HFFc6 (cell line): Measurements from ENCODE around the gene FBLIM1. TPM values are rescaled to one million over a fixed set of nuclear protein-coding genes. Genes with fewer than 3 reads are reported as not detected.
"Not testable (repeated sequence)": the region's sequence is repeated elsewhere in the genome, so short reads cannot be mapped to it uniquely, and the experiment has no call there.

ENCODE experiments used
- DNase-seq: peaks from one replicate; pipeline ENCODE4 v3.0.0-alpha.2; 2018
- H3K27ac Mint-ChIP-seq: 2 replicates; pipeline ENCODE4 v1.8.0; 2020; ENCODE audit warnings: mild to moderate bottlenecking, mixed read lengths
- H3K27me3 Mint-ChIP-seq: 2 replicates; pipeline ENCODE4 v1.8.0; 2021; ENCODE audit warnings: mild to moderate bottlenecking, moderate library complexity, mixed read lengths; ENCODE audit not compliant: insufficient read depth
- H3K36me3 Mint-ChIP-seq: 2 replicates; pipeline ENCODE4 v1.8.0; 2021; ENCODE audit warnings: low read depth, mixed read lengths
- H3K4me1 Mint-ChIP-seq: 2 replicates; pipeline ENCODE4 v1.8.0; 2020; ENCODE audit warnings: low read depth, mixed read lengths
- H3K4me3 Mint-ChIP-seq: 2 replicates; pipeline ENCODE4 v1.8.0; 2020; ENCODE audit warnings: mild to moderate bottlenecking, moderate library complexity, mixed read lengths
- H3K9me3 Mint-ChIP-seq: 2 replicates; pipeline ENCODE4 v1.8.0; 2020; ENCODE audit warnings: mild to moderate bottlenecking, mixed read lengths
- CTCF ChIP-seq: fragments of 200-600 bp; sonication (generic); IDR thresholded peaks from 2 replicates; pipeline ENCODE4 v1.5.0; 2021; ENCODE audit warnings: antibody characterized with exemption, mild to moderate bottlenecking
- total RNA-seq, 6 experiments: library from RNA; stranded (reverse); fragmentation: NEBNext Ultra II Directional; extraction: Animal tissue kit (Norgen Biotek cat#: 25700); gene quantifications; 2 replicates in 1 of 6; 3 replicates in 5 of 6; pipeline ENCODE4 v1.2.3, GENCODE V29; 2021

FBLIM1 gene
- total RNA-seq, 6 experiments from 2014 or later, result 98.4 to 127 (median 110) TPM

- H3K9me3 Mint-ChIP-seq, result no peaks in the 10 kb centered on the region
- H3K4me3 Mint-ChIP-seq, result no peak overlapping the region
- no peak for DNase-seq
- no peaks in the 10 kb centered on the region for H3K36me3 Mint-ChIP-seq
- TF ChIP-seq CTCF, result no peak
- peaks cover 2% of the 10 kb centered on the region for H3K27me3 Mint-ChIP-seq
- peaks cover 6% of the 10 kb centered on the region; the same call in 1 of the 2 replicates for H3K4me1 Mint-ChIP-seq
- H3K27ac Mint-ChIP-seq, result no peak overlapping the region
These were observed 51.5 kb downstream of the FBLIM1 start for GRCh38 chr1:15810073-15810472.

GRCh38 chr1:15816674-15817073 lies 58.1 kb downstream of the FBLIM1 start:
- H3K4me1 Mint-ChIP-seq, result peaks cover 14% of the 10 kb centered on the region
- no peak overlapping the region for H3K4me3 Mint-ChIP-seq
- no peak for TF ChIP-seq CTCF
- no peak for DNase-seq
- H3K36me3 Mint-ChIP-seq, result no peaks in the 10 kb centered on the region
- no peaks in the 10 kb centered on the region for H3K9me3 Mint-ChIP-seq
- H3K27ac Mint-ChIP-seq, result no peak overlapping the region
- H3K27me3 Mint-ChIP-seq, result peaks cover 2% of the 10 kb centered on the region; the same call in 1 of the 2 replicates

- Mint-ChIP-seq H3K27ac (no peak overlapping the region), H3K36me3 (no peaks in the 10 kb centered on the region), H3K27me3 (no peaks in the 10 kb centered on the region), H3K4me1 (peaks cover 12% of the 10 kb centered on the region), H3K4me3 (no peak overlapping the region), H3K9me3 (no peaks in the 10 kb centered on the region)
- no peak for TF ChIP-seq CTCF
- no peak for DNase-seq
These were observed 61.9 kb downstream of the FBLIM1 start for GRCh38 chr1:15820478-15820877.

- no peaks in the 10 kb centered on the region for H3K36me3 Mint-ChIP-seq
- H3K4me1 Mint-ChIP-seq, result peaks cover 8% of the 10 kb centered on the region
- H3K9me3 Mint-ChIP-seq, result no peaks in the 10 kb centered on the region
- no peak overlapping the region for H3K4me3 Mint-ChIP-seq
- no peak for TF ChIP-seq CTCF
- H3K27ac Mint-ChIP-seq, result peak overlapping the region; percentile 45
- no peak for DNase-seq
- H3K27me3 Mint-ChIP-seq, result no peaks in the 10 kb centered on the region
These were observed 67.2 kb downstream of the FBLIM1 start for GRCh38 chr1:15825800-15826199.

- H3K27ac Mint-ChIP-seq, result no peak overlapping the region
- H3K4me3 Mint-ChIP-seq, result no peak overlapping the region
- no peak for TF ChIP-seq CTCF
- no peaks in the 10 kb centered on the region for H3K27me3 Mint-ChIP-seq
- H3K4me1 Mint-ChIP-seq, result peaks cover 12% of the 10 kb centered on the region
- H3K36me3 Mint-ChIP-seq, result peaks cover 5% of the 10 kb centered on the region
- DNase-seq, result no peak
- H3K9me3 Mint-ChIP-seq, result no peaks in the 10 kb centered on the region
These were observed 68.4 kb downstream of the FBLIM1 start for GRCh38 chr1:15826810-15827507.

GRCh38 chr1:15827567-15827966 lies 69.0 kb downstream of the FBLIM1 start:
- H3K36me3 Mint-ChIP-seq, H3K9me3 Mint-ChIP-seq, H3K4me3 Mint-ChIP-seq, H3K27ac Mint-ChIP-seq, DNase-seq, H3K27me3 Mint-ChIP-seq: not testable (repeated sequence)
- peaks cover 15% of the 10 kb centered on the region for H3K4me1 Mint-ChIP-seq

GRCh38 chr1:15828931-15829330 lies 70.3 kb downstream of the FBLIM1 start:
- H3K4me3 Mint-ChIP-seq, H3K36me3 Mint-ChIP-seq, H3K27me3 Mint-ChIP-seq, DNase-seq, H3K9me3 Mint-ChIP-seq, H3K27ac Mint-ChIP-seq: not testable (repeated sequence)
- H3K4me1 Mint-ChIP-seq, result peaks cover 23% of the 10 kb centered on the region
